IPS-NIHi7 (cell line): ENCODE data around the gene ALKBH8.
A peak's percentile ranks its signal among the peaks of the same experiment; 100 is the strongest.
"Not testable (repeated sequence)": the region's sequence is repeated elsewhere in the genome, so short reads cannot be mapped to it uniquely, and the experiment has no call there.

Source experiments
- DNase-seq: peaks from one replicate; pipeline ENCODE4 v3.0.0; 2012; ENCODE audit warnings: mixed read lengths; ENCODE audit errors: extremely low spot score

The ALKBH8 gene

DNA sequence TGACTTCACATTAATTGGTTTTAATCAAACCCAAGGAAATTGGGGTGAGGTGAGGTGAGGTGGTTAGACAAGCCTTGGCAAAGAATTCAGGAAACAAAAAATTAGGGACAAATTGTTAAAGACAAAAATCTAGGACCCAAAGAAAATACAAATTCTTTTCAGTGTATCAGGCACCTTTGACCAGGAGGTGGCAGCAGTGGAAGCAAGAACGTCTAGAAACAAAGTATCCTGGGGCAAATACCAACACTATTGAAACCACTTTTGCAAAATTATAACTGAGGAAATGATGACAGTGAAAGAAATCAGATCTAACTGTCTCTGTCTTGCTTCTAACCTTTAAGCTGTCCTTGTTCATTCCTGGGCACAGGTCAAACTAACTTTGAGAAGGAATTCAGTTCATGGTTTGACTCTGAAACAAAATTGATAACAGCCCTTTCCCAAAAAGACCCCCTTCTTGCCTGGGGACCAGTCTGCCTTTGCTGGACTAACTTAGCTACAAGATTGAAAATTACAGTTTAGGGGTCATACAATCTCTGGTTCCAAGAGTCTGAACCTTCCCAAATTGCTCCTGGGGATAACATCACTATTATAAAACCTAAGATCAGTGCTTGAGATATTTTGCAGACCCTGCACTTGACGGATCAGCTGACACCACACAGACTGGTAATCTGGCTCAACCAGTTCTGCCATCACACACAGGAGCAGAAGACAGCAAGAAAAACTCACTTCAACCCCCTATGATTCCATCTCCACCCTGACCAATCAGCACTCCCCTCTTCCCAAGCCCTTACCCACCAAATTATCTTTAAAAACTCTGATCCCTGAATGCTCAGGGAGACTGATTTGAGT is 11.2 kb upstream of the ALKBH8 start:
- DNase-seq = peak; percentile 45

DNA sequence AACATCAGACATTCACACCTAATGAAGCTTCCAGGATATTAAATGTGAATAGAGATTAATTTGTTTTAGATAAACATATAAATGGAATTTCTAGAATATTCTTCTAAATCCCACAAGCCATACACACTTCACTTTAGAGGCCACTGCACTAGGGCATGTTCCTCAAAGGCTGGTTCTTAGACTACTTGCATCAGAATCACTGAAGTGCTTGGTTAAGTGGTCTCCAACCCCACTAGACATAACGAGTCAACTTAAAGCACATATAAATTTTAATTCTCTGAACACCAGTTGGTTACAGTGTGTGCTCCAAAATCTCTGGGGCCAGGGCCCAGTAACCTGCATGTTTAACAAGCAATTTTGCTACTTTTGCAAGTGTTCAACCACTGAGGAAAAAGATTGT is 7.9 kb upstream of the ALKBH8 start:
- DNase-seq = no peak

DNA sequence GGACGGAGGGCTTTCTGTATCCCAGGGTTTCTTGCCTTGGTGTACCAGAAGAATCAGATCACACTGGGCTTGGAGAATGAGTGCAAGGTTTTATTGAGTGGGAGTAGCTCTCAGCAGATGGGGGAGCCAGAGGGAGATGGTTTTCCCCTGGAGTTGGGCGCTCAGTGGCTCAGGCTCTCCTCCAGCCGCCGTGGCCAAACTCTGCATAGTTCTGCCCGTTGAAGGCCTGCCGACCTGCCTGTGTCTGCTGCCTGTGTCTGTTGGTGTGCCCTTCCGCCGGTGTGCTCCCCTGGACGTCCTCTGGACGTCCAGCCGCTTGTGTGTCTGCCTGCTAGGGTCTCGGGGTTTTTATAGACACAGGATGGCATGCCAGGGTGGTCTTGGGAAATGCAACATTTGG is 4.5 kb upstream of the ALKBH8 start:
- DNase-seq = no peak

DNA sequence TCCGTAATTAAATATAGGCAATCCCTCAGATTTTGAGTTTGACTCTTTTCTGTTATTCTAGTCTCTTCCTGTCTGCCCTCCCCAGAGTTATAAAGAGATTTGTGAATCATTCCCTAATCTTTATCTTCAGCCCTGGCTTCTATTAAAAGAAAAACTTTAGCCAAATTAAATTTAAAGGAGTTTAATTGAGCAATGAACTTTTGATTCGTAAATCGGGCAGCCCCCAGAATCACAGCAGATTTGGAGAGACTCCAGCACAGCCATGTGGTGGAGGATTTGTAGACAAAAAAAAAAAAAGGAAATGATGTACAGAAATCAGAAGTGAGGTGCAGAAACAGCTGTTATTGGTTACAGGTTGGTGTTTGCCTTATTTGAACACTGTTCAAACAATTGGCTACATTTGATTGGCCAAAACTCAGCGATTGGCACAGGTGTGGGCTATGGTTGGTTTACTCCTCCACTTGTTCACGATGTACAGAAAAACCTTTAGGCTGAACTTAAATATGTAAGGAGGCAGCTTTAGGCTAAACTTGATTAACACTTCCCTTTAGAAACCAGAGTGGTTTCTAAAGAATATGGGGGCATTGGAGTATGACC is 2.3 kb upstream of the ALKBH8 start:
- no peak for DNase-seq

DNA sequence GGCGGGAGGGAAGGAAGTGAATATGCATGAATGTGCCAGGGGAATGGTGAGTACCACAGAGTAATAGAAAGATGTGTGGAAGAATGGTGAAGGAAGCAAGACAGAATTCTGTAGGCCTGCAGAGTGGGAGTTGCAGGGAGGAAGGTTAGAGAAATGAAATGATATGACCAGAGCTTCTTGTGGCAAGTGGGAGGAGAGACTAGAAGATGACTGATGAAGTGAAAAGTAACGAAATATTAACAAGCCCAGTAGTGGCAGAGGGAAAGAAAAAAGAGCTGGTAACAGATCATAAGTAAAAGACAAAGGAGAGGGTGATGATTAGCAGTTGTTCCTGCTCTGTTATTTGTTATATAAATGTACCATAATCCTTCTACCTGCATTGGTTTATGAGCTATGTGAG is 1.0 kb upstream of the ALKBH8 start:
- DNase-seq = no peak

DNA sequence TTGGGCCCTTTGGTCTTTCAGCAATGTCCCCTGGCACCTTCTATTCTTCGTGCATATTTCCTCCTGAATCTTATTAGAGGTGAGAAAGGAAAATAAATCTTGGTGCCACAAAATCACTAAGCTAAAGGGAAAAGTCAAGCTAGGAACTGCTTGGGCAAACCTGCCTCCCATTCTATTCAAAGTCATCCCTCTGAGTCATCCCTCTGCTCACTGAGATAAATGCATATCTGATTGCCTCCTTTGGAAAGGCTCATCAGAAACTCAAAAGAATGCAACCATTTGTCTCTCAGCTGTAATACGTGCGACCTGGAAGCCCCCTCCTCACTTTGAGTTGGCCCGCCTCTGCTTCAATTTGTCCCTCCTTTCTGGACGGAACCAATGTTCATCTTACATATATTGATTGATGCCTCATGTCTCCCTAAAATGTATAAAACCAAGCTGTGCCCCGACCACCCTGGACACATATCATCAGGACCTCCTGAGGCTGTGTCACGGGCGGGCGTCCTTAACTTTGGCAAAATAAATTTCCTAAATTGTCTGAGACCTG is 493 bp upstream of the ALKBH8 start:
- DNase-seq = not testable (repeated sequence)

DNA sequence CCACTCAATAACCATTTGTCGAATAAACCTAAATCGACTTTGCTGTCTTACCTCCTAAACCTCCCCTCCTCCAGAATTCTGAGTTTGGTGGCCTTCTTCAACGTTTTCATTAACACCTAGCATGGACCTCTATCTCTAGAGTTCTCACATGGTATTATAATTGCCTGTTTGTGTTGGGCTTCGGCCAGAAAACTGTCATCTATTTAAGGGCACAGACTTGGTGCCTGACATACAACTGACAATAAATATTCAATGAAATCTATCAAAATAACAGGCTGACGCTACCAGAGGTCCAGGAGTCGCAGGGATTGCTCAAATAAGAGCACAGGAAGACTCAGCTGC is 687 bp downstream of the ALKBH8 start:
- no peak for DNase-seq

DNA sequence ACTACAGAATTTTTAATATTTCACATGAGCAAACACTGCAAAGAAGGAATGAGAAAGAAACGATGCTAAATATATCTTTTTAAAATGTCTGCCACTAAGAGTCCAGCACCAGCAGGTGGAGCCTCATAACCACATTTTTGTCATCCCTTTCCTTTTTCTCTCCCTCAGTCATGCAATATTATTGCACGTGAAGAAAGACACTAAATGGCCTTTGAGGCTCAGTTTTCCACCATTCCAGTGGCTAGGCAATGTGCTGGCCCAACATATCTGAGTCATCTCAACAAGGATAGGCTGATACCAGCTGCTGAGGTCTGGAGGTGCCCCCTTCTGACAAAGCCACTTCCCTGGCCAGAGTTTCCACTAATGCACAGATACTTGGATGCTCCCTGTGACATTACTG is 1.8 kb downstream of the ALKBH8 start:
- DNase-seq = peak; percentile 16

DNA sequence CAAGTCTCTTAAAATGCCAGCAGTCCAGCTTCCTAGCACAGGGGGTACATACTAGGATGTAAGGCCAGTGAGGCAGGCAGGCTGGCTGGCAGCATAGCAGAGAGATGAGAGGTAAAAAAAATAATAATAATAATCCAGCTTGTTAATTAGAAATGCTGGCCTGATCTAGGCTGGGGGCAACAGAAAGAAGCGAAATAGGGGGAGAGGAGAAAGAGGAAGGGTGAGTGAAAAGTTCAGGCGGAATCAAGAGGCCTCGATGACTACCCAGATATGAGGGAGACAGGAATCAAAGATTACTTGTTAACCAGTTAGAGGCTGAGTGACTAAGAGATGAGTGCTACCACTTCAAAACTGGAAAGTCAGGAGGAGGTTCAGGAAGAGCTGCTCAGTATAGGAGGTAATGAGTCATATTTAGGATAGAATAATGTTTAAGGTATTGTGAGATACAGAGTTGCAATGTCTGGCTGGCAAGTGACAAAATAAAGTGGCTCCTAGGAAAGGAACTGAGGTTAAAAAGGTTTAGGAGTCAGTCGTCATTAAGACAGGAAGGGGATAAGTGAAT is 2.8 kb downstream of the ALKBH8 start:
- DNase-seq = no peak

DNA sequence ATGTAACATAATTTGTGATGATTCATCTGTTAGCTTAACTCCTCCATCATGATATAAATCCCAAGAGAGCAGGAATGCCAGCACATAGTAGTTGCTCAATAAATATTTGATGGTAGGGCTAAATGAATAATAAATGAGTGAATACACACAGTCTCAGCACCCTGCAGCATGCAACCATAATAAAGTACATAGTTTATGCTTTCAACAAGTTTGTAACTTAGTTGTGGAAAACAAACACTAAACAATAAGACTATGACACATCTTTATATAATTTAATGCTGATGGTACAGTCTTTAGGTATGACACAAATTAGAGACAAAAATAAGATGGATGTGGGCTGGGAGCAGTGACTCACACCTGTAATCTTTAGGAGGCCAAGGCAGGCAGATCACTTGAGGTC is 3.8 kb downstream of the ALKBH8 start:
- no peak for DNase-seq

DNA sequence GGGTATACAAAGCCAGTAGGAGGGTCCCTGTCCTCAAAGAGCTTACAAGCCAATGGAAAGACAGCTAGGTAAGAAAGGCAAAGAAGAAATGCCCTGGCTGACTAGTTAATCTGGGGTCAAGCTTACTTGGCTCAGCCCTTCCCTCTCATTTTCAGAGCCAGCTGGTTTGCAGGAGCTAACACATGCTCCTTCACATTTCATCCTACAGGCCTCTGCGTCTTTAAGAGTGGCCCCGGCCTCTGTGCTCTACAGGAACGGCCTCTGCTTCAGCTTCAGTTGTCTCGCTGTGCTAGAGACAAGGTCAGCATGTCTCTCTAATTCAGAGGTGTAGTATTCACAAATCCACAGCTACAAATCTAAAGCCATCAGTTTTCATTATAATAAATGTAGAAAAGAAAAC is 15.2 kb downstream of the ALKBH8 start:
- no peak for DNase-seq

DNA sequence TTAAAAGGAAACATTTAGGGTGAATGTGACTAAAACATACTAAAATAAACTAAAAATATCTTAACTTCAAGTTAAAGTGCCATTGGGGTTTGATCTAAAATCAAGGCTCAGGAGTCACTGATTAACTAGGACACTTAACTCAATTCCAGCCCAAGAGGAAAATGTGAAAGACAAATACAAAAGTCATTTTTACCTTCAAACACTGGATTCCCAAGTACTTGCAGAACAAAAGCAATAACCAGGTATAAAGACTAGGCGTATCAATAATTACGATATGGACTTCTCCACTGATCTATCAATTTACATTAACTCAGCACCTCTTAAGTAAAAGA is 15.6 kb downstream of the ALKBH8 start:
- no peak for DNase-seq

DNA sequence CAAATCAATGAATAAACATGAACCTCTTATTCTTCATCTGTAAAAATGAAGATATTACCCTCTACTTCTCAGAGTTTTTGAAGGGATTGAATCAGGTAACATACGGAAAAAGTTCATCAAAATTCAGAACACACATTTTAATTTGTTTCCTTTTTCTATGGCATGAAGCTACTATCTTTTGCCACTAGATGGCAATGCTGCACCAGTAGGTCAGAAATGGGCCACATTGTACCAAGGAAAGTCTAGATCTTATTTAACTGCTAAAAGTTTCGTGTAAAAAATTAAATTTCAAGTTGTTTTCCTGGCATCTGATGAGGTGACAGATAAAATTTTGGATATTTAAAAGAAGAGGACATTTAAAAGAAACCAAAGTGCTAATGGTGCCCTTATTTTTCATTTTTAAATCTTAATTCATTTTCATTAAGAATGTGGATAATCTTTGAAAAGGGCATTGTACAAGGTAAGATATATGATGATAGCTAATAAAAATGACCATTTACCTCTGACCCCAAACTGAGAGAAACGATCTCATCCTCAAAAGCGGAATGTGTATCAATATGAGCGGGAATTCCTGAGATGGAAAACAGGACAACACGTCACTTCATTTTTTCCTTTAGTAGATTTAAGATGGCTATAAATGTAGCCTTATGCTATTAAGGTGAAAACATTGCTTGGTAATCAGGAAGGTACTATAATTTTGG is 16.1 kb downstream of the ALKBH8 start:
- DNase-seq = peak; percentile 31

DNA sequence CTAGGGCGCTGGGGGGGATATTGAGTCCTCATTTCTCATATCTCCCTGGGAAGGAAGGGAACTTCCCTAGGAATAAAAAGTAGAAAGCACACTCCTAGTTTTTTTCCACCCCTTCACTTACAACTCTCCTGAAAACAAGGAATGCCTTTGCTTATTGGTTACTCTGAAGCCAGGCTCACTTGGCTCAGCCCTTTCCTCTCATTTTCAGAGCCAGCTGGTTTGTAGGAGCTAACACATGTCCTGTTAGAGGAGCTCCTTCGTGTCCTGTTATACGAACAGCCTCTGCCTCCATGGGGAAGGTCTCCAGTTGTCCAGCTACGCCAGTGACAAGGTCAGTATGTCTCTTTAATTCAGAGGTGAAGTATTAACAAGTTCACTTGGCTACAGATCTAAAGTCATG is 17.6 kb downstream of the ALKBH8 start:
- no peak for DNase-seq

DNA sequence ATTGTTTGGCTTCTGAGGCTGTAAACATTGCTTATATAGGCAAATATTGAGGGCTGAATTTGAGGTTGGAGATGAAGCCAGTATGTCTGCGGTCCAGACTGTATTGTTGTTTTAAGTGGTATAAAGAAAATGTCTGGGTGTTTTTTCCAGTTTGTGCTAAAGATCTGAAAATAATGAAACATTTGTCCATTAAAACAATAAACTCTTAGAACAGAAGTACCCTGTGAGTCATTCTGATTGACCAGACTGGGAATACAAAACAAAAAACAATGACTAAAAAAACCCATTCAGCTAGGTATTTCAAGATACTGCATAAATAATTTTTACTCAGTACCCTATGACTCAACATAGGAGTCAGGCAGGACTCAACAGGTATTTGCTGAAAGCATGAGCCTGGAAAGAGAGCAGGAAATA is 20.4 kb downstream of the ALKBH8 start:
- no peak for DNase-seq

DNA sequence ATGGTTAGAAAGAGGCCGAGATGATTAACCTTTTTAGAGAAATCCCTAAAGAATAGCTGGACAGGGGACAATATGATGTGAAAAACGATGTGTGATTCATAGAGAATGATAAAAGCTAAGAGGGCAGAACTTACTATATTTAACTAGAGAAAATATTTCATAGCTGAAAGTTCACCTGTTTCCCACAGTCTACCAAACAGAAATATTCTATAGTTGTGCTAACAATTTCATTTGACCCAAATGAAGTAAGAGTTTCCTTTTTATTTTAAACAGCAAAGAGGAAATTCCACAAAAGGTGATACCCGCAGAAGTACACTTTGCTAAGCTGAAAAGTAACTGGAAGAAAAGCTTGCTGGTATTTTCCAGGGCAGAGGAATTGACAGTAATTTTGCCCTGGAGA is 26.7 kb downstream of the ALKBH8 start:
- DNase-seq = no peak

DNA sequence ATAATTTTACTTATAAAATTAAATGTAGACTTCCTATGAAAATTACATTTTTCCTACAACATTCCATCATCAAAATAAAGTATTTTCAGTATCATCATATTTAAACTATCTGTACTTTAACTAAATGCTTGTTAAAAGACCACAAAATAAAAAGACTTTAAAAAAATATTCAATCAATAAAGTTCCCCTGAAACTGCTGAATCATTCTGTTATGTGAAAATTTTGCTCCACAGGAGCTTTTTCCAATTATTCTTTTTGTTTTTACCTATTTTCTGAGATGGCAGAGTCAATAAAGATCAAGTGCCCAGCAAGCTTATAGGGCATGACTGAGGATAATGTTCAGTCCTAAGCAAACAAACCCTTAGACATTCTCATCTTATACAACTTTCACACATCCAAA is 27.3 kb downstream of the ALKBH8 start:
- no peak for DNase-seq

DNA sequence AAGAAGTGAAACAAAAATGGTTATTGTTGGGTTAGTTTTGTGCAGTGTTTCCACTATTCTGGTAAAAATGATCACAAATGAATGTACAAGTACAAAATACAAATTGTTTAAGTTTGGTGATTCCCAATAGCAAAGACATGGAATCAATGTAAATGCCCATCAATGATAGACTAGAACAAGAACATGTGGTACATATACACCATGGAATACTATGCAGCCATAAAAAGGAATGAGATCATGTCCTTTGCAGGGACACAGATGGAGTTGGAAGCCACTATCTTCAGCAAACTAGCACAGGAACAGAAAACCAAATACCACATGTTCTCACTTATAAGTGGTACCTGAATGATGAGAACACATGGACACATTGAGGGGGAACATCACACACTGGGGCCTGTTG is 28.4 kb downstream of the ALKBH8 start:
- not testable (repeated sequence) for DNase-seq

DNA sequence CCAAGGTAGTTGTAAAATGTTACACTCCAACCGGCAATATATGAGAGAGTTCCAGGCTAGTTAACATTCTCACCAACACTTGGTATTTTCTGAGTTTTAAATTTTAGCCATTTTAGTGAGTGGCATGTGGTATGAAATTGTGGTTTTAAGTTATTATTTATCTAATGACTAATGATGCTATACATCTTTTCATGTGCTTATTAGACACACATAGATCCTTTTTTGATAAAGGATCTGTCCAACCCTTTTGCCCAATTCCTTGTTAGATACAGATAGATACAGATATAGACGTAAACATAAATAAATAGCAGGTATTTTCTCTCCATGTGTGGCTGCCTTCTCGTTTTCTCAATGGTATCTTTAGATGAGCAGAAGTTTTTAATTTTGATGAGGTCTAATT is 39.3 kb downstream of the ALKBH8 start:
- no peak for DNase-seq

DNA sequence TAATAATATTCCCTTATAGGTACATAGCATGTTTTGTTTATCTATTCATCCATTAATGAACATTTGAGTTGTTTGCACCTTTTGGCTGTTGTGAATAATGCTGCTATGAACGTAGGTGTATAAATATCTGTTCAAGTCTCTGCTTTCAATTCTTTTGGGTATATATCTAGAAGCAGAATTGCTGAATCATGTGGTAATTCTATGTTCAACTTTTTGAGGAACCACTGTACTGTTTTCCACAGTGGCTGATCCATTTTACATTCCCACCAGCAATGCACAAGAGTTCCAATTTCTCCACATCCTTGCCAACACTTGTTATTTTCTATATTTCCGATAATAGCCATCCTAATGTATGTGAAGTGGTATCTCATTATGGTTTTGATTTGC is 56.7 kb downstream of the ALKBH8 start:
- no peak for DNase-seq

DNA sequence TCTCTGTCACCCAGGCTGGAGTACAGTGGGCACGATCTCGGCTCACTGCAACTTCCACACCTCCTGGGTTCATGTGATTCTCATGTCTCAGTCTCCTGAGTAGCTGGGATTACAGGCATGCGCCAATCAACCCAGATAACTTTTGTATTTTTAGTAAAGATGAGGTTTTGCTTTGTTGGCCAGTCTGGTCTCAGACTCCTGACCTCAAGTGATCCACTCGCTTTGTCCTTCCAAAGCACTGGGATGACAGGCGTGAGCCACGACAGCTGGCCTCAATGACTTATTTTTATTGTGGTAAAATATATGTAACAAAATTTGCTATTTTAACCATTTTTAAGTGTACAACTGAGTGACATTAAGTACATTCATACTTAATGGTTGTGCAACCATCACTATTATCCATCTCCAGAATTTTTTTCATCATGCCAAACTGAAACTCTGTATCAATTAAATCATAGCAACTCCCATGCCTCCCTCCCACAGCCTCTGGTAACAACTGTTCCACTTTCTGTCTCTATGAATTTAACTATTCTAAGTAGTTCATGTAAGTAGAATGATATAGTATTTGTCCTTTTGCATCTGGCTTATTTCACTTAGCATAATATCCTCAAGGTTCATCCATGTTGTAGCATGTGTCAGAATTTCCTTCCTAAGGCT is 57.2 kb downstream of the ALKBH8 start:
- DNase-seq = no peak

DNA sequence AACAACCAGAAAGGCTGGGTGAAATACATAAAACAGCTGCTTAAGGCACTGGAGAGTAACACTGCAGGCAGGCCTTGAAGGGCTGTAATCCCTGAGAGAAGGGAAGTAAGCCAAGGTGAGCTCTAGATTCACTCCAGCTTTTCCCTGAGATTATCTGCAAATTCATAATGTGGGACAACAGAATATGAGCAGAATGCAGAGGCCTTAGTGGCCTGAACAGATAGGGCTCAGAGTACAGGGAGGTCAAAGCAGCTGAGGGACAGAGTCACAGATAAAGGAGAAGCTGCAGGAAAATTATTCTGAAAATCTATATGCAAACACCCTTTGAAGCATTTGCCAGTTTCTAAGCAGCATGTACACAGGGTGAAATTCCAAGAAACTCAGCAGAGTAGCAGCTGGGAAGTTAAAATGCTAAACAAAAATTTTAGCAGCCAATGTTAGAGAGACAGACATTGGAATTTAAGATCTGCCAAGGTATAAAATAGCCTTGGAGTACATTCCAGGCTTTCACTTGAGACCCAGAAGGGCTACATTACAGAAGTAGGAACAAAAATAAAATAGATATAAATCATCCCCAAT is 59.8 kb downstream of the ALKBH8 start:
- DNase-seq = no peak
